Retina (tissue), 1 donor: Measurements from ENCODE around the gene R3HDM2.

Source experiments
- DNase-seq: peaks from one replicate; pipeline ENCODE4 v3.0.0-alpha.2; 2016

R3HDM2 gene

GRCh38 chr12:57430931-57431566 lies at the start of gene R3HDM2:
Gene R3HDM2 (minus strand): TSS chr12:57431043. CDS start chr12:57310428, 120,615 bp downstream.
- DNase-seq = peak; percentile 96

- no peak for DNase-seq
Observed at GRCh38 chr12:57479376-57480115, 48.7 kb upstream of the R3HDM2 start, which contains the start of gene ARHGAP9. Gene ARHGAP9 (minus strand): TSS chr12:57479866. CDS start chr12:57479406, 460 bp downstream.

- no peak for DNase-seq
Observed at GRCh38 chr12:57479043-57479375, 48.2 kb upstream of the R3HDM2 start.

GRCh38 chr12:57477710-57478681 lies 47.2 kb upstream of the R3HDM2 start:
- DNase-seq = no peak

- no peak for DNase-seq
Observed at GRCh38 chr12:57476993-57477709, 46.3 kb upstream of the R3HDM2 start.

- DNase-seq = no peak
Observed at GRCh38 chr12:57476162-57476992, 45.5 kb upstream of the R3HDM2 start.

GRCh38 chr12:57475271-57476161 lies 44.7 kb upstream of the R3HDM2 start:
- DNase-seq = peak; percentile 74

GRCh38 chr12:57474862-57475261 lies 44.0 kb upstream of the R3HDM2 start:
- no peak for DNase-seq

- no peak for DNase-seq
Observed at GRCh38 chr12:57474430-57474829, 43.6 kb upstream of the R3HDM2 start.

GRCh38 chr12:57473886-57474285 lies 43.0 kb upstream of the R3HDM2 start:
- no peak for DNase-seq

- DNase-seq = no peak
Observed at GRCh38 chr12:57473392-57473791, 42.5 kb upstream of the R3HDM2 start.

- no peak for DNase-seq
Observed at GRCh38 chr12:57472391-57472790, 41.5 kb upstream of the R3HDM2 start.

GRCh38 chr12:57471661-57472060 lies 40.8 kb upstream of the R3HDM2 start:
- no peak for DNase-seq

- DNase-seq = no peak
Observed at GRCh38 chr12:57470970-57471656, 40.3 kb upstream of the R3HDM2 start.

GRCh38 chr12:57470286-57470969 lies 39.6 kb upstream of the R3HDM2 start:
- no peak for DNase-seq

GRCh38 chr12:57469296-57470164 lies 38.7 kb upstream of the R3HDM2 start:
- DNase-seq = no peak

- no peak for DNase-seq
Observed at GRCh38 chr12:57467915-57468314, 37.1 kb upstream of the R3HDM2 start.

GRCh38 chr12:57467212-57467874 lies 36.5 kb upstream of the R3HDM2 start:
- DNase-seq = no peak
